ENCODE data around the gene ZNF205.
"Not testable (repeated sequence)": the region's sequence is repeated elsewhere in the genome, so short reads cannot be mapped to it uniquely, and the experiment has no call there.

The ZNF205 gene

DNA sequence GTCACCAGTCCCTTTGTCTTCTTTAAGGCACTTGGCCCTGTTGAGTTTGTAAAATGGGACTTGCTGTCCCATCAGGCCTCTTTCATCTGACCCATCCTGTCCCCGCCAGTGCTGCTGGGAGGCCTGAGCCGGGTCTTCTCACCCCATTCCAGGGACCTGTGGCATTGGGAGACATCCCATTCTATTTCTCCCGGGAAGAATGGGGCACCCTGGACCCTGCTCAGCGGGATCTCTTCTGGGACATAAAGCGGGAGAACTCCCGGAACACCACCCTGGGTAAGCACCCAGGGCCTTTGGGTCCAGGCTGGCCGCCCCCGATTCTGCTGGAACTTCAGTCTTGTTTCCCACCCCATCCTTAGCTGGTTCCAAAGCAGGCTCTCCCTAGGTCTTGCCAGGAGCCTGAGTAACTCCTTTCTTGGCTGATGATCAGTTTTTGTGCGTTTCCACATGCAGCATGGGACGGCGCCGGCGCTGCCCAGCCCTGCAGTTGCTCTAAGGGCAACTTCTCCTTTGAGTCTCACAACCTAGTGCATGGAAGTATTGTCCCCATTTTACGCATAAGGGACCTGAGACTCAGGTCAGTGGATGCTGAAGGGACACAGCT is 26.5 kb downstream of the ZNF205 start:
- Histone ChIP-seq H3K4me3 (ENCODE audit: low read length in 2 of 2) (no peak overlapping the region), H2AFZ (ENCODE audit: low read length) (no peak overlapping the region), H3K23ac (ENCODE audit: low read depth, low read length, poor library complexity) (no peak overlapping the region), H3K4me2 (ENCODE audit: insufficient read depth, low read length, poor library complexity, severe bottlenecking) (no peak overlapping the region), H4K8ac (ENCODE audit: low read depth, low read length) (no peak overlapping the region), H2BK5ac (ENCODE audit: low read length) (no peak overlapping the region), H3K9ac (ENCODE audit: low read depth, low read length, poor library complexity) (no peak overlapping the region), H4K91ac (ENCODE audit: low read depth, low read length, poor library complexity) (no peak overlapping the region), H3K79me1 (ENCODE audit: low read depth, low read length) (peaks cover 10% of the 10 kb centered on the region), H3K27me3 (ENCODE audit: control insufficient read depth in 3 of 3, insufficient read depth in 3 of 3, low read depth in 1 of 3, low read length in 3 of 3) (no peaks in the 10 kb centered on the region), H3K18ac (ENCODE audit: low read length) (no peak overlapping the region), H3K9me3 (replicated peaks in 1 of 2; ENCODE audit: control insufficient read depth in 2 of 2, insufficient read depth in 1 of 2, low read depth in 1 of 2, low read length in 2 of 2) (peaks cover 0 to 2% of the 10 kb centered on the region in 2 donors), H2BK120ac (ENCODE audit: low read depth, low read length) (no peak overlapping the region), H3K14ac (ENCODE audit: low read length) (no peak overlapping the region), H2BK12ac (ENCODE audit: low read length) (no peak overlapping the region), H2AK5ac (ENCODE audit: low read depth, low read length) (no peak overlapping the region), H3K4ac (ENCODE audit: low read length) (no peak overlapping the region), H3K4me1 (ENCODE audit: control insufficient read depth in 2 of 2, insufficient read depth in 1 of 2, low read depth in 1 of 2, low read length in 2 of 2) (peaks cover 3 to 9% of the 10 kb centered on the region in 2 donors), H3K27ac (replicated peaks; ENCODE audit: low read length) (no peak overlapping the region), H3K36me3 (replicated peaks in 1 of 2; ENCODE audit: control insufficient read depth in 2 of 2, insufficient read depth in 2 of 2, low read length in 2 of 2) (peaks cover 26 to 39% of the 10 kb centered on the region in 2 donors), H2BK15ac (ENCODE audit: low read length) (no peak overlapping the region)
- DNase-seq (ENCODE audit: low spot score) = no peak
- no CpG with 5 or more reads among the region's 14 CpGs for WGBS, 2 donors (ENCODE audit: extremely low coverage in 2 of 2, insufficient read length in 2 of 2, insufficient replicate concordance in 1 of 2)

DNA sequence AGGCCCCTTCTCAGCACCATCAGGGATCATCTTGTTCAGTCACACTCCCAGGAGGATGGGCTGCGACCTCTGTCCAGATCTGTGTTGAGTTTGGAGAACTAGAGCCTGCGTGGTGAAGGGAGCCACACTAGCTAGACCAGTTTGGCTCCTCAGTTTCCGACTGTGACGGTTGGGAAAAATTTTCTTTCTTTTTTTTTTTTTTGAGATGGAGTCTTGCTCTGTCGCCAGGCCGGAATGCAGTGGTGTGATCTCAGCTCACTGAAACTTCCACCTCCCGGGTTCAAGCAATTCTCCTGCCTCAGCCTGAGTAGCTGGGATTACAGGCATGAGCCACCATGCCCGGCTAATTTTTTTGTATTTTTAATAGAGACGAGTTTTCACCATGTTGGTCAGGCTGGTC is 27.2 kb downstream of the ZNF205 start:
- H4K8ac ChIP-seq (ENCODE audit: low read depth, low read length); H3K4me2 ChIP-seq (ENCODE audit: insufficient read depth, low read length, poor library complexity, severe bottlenecking); H2BK120ac ChIP-seq (ENCODE audit: low read depth, low read length); H2BK12ac ChIP-seq (ENCODE audit: low read length); H2AFZ ChIP-seq (ENCODE audit: low read length); DNase-seq (ENCODE audit: low spot score); H3K23ac ChIP-seq (ENCODE audit: low read depth, low read length, poor library complexity); H3K18ac ChIP-seq (ENCODE audit: low read length); H2BK15ac ChIP-seq (ENCODE audit: low read length); H2AK5ac ChIP-seq (ENCODE audit: low read depth, low read length); H3K14ac ChIP-seq (ENCODE audit: low read length); H3K4me3 ChIP-seq (ENCODE audit: low read length in 2 of 2); H4K91ac ChIP-seq (ENCODE audit: low read depth, low read length, poor library complexity); H3K9me3 ChIP-seq (replicated peaks in 1 of 2; ENCODE audit: control insufficient read depth in 2 of 2, insufficient read depth in 1 of 2, low read depth in 1 of 2, low read length in 2 of 2); H3K4ac ChIP-seq (ENCODE audit: low read length); H3K27ac ChIP-seq (replicated peaks; ENCODE audit: low read length); H3K27me3 ChIP-seq (ENCODE audit: control insufficient read depth in 3 of 3, insufficient read depth in 3 of 3, low read depth in 1 of 3, low read length in 3 of 3); H3K79me1 ChIP-seq (ENCODE audit: low read depth, low read length); H2BK5ac ChIP-seq (ENCODE audit: low read length); H3K4me1 ChIP-seq (ENCODE audit: control insufficient read depth in 2 of 2, insufficient read depth in 1 of 2, low read depth in 1 of 2, low read length in 2 of 2): not testable (repeated sequence)
- Histone ChIP-seq H3K9ac (ENCODE audit: low read depth, low read length, poor library complexity) (peak overlapping the region; percentile 24), H3K36me3 (replicated peaks in 1 of 2; ENCODE audit: control insufficient read depth in 2 of 2, insufficient read depth in 2 of 2, low read length in 2 of 2) (peaks cover 26 to 39% of the 10 kb centered on the region in 2 donors)
- WGBS, 2 donors (ENCODE audit: extremely low coverage in 2 of 2, insufficient read length in 2 of 2, insufficient replicate concordance in 1 of 2) = no CpG with 5 or more reads among the region's 9 CpGs

DNA sequence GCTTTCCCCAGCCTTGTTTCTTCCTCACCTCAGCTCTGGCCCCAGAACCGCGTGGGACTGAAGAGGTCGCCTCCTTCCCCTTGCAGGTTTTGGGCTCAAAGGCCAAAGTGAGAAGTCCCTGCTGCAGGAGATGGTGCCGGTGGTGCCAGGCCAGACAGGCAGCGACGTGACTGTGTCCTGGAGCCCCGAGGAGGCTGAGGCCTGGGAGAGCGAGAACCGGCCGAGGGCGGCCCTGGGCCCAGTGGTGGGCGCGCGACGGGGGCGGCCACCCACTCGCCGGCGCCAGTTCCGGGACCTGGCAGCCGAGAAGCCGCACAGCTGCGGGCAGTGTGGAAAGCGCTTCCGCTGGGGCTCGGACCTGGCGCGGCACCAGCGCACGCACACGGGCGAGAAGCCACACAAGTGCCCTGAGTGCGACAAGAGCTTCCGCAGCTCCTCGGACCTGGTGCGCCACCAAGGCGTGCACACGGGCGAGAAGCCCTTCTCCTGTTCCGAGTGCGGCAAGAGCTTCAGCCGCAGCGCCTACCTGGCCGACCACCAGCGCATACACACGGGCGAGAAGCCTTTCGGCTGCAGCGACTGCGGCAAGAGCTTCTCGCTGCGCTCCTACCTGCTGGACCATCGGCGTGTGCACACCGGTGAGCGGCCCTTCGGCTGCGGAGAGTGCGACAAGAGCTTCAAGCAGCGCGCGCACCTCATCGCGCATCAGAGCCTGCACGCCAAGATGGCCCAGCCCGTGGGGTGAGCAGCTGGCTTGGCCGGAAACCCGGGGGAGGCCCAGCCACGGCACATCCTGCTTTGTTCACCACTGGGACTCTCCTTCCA is 28.4 kb downstream of the ZNF205 start:
- Histone ChIP-seq H2BK5ac (ENCODE audit: low read length) (no peak overlapping the region), H2AFZ (ENCODE audit: low read length) (no peak overlapping the region), H2BK120ac (ENCODE audit: low read depth, low read length) (no peak overlapping the region), H3K27me3 (ENCODE audit: control insufficient read depth in 3 of 3, insufficient read depth in 3 of 3, low read depth in 1 of 3, low read length in 3 of 3) (no peaks in the 10 kb centered on the region), H2BK12ac (ENCODE audit: low read length) (no peak overlapping the region), H3K4me1 (ENCODE audit: control insufficient read depth in 2 of 2, insufficient read depth in 1 of 2, low read depth in 1 of 2, low read length in 2 of 2) (peaks cover 2 to 8% of the 10 kb centered on the region in 2 donors), H3K4ac (ENCODE audit: low read length) (no peak overlapping the region), H2AK5ac (ENCODE audit: low read depth, low read length) (no peak overlapping the region), H3K4me3 (ENCODE audit: low read length in 2 of 2) (no peak overlapping the region), H3K4me2 (ENCODE audit: insufficient read depth, low read length, poor library complexity, severe bottlenecking) (no peak overlapping the region), H2BK15ac (ENCODE audit: low read length) (no peak overlapping the region), H3K9me3 (replicated peaks in 1 of 2; ENCODE audit: control insufficient read depth in 2 of 2, insufficient read depth in 1 of 2, low read depth in 1 of 2, low read length in 2 of 2) (peaks cover 0 to 2% of the 10 kb centered on the region in 2 donors), H3K36me3 (replicated peaks in 1 of 2; ENCODE audit: control insufficient read depth in 2 of 2, insufficient read depth in 2 of 2, low read length in 2 of 2) (peaks cover 26 to 39% of the 10 kb centered on the region in 2 donors), H3K14ac (ENCODE audit: low read length) (no peak overlapping the region), H3K23ac (ENCODE audit: low read depth, low read length, poor library complexity) (no peak overlapping the region), H4K8ac (ENCODE audit: low read depth, low read length) (no peak overlapping the region), H3K9ac (ENCODE audit: low read depth, low read length, poor library complexity) (no peak overlapping the region), H4K91ac (ENCODE audit: low read depth, low read length, poor library complexity) (no peak overlapping the region), H3K27ac (replicated peaks; ENCODE audit: low read length) (no peak overlapping the region), H3K79me1 (ENCODE audit: low read depth, low read length) (peaks cover 6% of the 10 kb centered on the region), H3K18ac (ENCODE audit: low read length) (no peak overlapping the region)
- DNase-seq (ENCODE audit: low spot score) = no peak
- WGBS, 2 donors (ENCODE audit: extremely low coverage in 2 of 2, insufficient read length in 2 of 2, insufficient replicate concordance in 1 of 2) = no CpG with 5 or more reads among the region's 69 CpGs

DNA sequence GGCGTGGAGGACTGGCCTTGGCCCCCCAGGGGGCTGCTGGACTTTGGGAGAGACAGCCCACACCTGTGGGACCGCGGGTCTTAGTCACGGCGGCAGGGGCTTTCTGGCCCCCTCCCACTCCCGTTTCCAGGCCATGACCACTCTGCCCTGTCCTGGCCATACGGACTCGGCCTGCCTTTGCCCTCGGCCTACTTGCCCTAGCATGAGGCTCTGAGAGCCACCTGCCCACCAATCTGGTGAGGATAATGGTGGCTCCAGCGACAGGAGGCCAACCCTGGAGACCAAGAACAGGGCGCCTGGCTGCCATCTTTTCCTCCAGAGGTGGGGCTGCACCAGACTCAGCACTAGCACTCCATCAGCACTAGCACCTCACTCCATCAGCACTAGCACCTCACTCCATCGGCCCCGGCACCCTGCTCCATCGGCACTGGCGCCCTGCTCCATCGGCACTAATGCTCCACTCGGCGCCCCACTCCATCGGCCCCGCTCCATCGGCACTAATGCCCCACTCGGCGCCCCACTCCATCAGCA is 29.5 kb downstream of the ZNF205 start:
- H3K9me3 ChIP-seq (replicated peaks in 1 of 2; ENCODE audit: control insufficient read depth in 2 of 2, insufficient read depth in 1 of 2, low read depth in 1 of 2, low read length in 2 of 2) = peaks cover 0 to 2% of the 10 kb centered on the region in 2 donors
- no peak overlapping the region for H2AFZ ChIP-seq (ENCODE audit: low read length)
- no peak for DNase-seq (ENCODE audit: low spot score)

More for the DNA sequence above, 29.5 kb downstream of the ZNF205 start:
- H4K91ac ChIP-seq (ENCODE audit: low read depth, low read length, poor library complexity) = no peak overlapping the region
- peaks cover 26 to 39% of the 10 kb centered on the region in 2 donors for H3K36me3 ChIP-seq (replicated peaks in 1 of 2; ENCODE audit: control insufficient read depth in 2 of 2, insufficient read depth in 2 of 2, low read length in 2 of 2)
- peaks cover 0 to 4% of the 10 kb centered on the region in 2 donors for H3K4me1 ChIP-seq (ENCODE audit: control insufficient read depth in 2 of 2, insufficient read depth in 1 of 2, low read depth in 1 of 2, low read length in 2 of 2)
- H3K18ac ChIP-seq (ENCODE audit: low read length) = no peak overlapping the region
- H3K4me2 ChIP-seq (ENCODE audit: insufficient read depth, low read length, poor library complexity, severe bottlenecking) = no peak overlapping the region
- H3K9ac ChIP-seq (ENCODE audit: low read depth, low read length, poor library complexity) = no peak overlapping the region
- H2BK5ac ChIP-seq (ENCODE audit: low read length) = peak overlapping the region; percentile 71
- H2BK120ac ChIP-seq (ENCODE audit: low read depth, low read length) = no peak overlapping the region
- no CpG with 5 or more reads among the region's 23 CpGs for WGBS, 2 donors (ENCODE audit: extremely low coverage in 2 of 2, insufficient read length in 2 of 2, insufficient replicate concordance in 1 of 2)
- H3K4ac ChIP-seq (ENCODE audit: low read length) = no peak overlapping the region
- H4K8ac ChIP-seq (ENCODE audit: low read depth, low read length) = peak overlapping the region; percentile 65
- H3K14ac ChIP-seq (ENCODE audit: low read length) = no peak overlapping the region
- peak overlapping the region; percentile 85 for H3K23ac ChIP-seq (ENCODE audit: low read depth, low read length, poor library complexity)
- H2AK5ac ChIP-seq (ENCODE audit: low read depth, low read length) = no peak overlapping the region
- H3K79me1 ChIP-seq (ENCODE audit: low read depth, low read length) = peaks cover 6% of the 10 kb centered on the region
- no peak overlapping the region for H3K4me3 ChIP-seq (ENCODE audit: low read length in 2 of 2)
- no peak overlapping the region for H2BK12ac ChIP-seq (ENCODE audit: low read length)
- H2BK15ac ChIP-seq (ENCODE audit: low read length) = no peak overlapping the region
- H3K27ac ChIP-seq (replicated peaks; ENCODE audit: low read length) = no peak overlapping the region
- H3K27me3 ChIP-seq (ENCODE audit: control insufficient read depth in 3 of 3, insufficient read depth in 3 of 3, low read depth in 1 of 3, low read length in 3 of 3) = no peaks in the 10 kb centered on the region
